Duodenal mucosa (tissue), 2 donors: ENCODE results near the gene A4GALT.
A peak's percentile ranks its signal among the peaks of the same experiment; 100 is the strongest.

ENCODE experiments used
- H3K27ac ChIP-seq: one replicate; pipeline ENCODE4 v1.7.0; 2013; ENCODE audit warnings: low read depth, low read length
- H3K27me3 ChIP-seq, 2 donors: one replicate each; pipeline ENCODE4 v1.7.0; 2013; ENCODE audit warnings: low read length in 2 of 2, control low read depth in 1 of 2; ENCODE audit not compliant: insufficient read depth in 2 of 2, control insufficient read depth in 1 of 2
- H3K36me3 ChIP-seq, 2 donors: one replicate each; pipeline ENCODE4 v1.7.0; 2013; ENCODE audit warnings: low read length in 2 of 2, control low read depth in 1 of 2; ENCODE audit not compliant: insufficient read depth in 2 of 2, control insufficient read depth in 1 of 2
- H3K4me1 ChIP-seq, 2 donors: one replicate each; pipeline ENCODE4 v1.7.0; 2013; ENCODE audit warnings: low read length in 2 of 2, control low read depth in 1 of 2; ENCODE audit not compliant: insufficient read depth in 2 of 2, control insufficient read depth in 1 of 2
- H3K4me3 ChIP-seq, 2 donors: one replicate each; pipeline ENCODE4 v1.7.0; 2013; ENCODE audit warnings: low read length in 2 of 2, low read depth in 1 of 2
- H3K9ac ChIP-seq, 2 donors: one replicate each; pipeline ENCODE4 v1.7.0; 2013; ENCODE audit warnings: low read length in 2 of 2, low read depth in 1 of 2
- H3K9me3 ChIP-seq, 2 donors: one replicate each; pipeline ENCODE4 v1.7.0; 2013; ENCODE audit warnings: low read length in 2 of 2, control low read depth in 1 of 2; ENCODE audit not compliant: control insufficient read depth in 1 of 2

A4GALT gene, protein sequence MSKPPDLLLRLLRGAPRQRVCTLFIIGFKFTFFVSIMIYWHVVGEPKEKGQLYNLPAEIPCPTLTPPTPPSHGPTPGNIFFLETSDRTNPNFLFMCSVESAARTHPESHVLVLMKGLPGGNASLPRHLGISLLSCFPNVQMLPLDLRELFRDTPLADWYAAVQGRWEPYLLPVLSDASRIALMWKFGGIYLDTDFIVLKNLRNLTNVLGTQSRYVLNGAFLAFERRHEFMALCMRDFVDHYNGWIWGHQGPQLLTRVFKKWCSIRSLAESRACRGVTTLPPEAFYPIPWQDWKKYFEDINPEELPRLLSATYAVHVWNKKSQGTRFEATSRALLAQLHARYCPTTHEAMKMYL

DNA sequence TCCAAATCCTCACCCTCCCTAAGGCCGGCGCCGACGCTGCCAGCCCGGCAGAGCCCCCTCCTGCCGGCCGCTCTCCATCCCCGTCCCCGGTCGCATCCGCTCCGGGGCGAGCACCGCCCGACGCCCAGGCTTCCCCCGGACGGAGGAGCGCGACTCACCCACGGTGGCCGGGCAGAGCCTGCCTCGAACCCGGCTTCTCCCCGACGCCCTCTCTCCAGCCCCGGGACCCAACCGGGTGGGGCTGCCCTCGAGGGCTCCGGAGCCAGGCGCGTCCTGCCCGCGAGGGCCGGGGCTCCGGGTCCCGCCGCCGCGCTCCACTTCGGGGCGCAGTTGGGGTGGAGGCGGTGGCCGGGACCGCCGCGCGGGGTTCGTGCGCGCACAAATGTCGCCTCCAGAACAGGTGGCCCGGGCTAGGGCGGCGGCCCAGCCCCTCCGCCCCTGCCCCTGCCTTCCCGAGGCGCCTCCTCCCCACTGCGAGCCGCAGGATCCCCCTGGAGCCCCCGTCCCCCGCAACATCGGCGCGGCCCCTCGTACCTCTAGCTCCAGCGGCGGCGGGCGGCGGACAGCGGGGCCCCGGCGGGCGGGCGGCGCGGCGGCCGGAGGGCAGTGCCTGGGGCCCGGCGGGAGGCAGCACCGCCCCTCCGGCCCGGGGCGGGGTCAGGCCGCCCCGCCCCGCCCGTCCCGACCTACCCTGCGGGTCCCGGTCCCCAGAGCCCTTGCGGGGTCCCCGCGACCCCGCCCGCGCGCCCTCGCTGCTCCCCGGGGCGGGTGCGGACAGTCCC, at the start of gene A4GALT:
Gene A4GALT (minus strand): TSS at position 608 of the 782 bp plus-strand sequence. CDS start 26,919 bp downstream, outside the sequence.
- peak within 1 kb of the TSS; percentile 48 to 57 for H3K4me3 ChIP-seq
- H3K36me3 ChIP-seq = no peaks in the 10 kb centered on the region
- H3K9ac ChIP-seq = peak within 1 kb of the TSS in 1 of 2 donors; percentile 33
- no peaks in the 10 kb centered on the region for H3K9me3 ChIP-seq
- peak within 1 kb of the TSS; percentile 56 for H3K27ac ChIP-seq
- peaks cover 31 to 34% of the 10 kb centered on the region in 2 donors for H3K27me3 ChIP-seq
- peaks cover 11 to 27% of the 10 kb centered on the region in 2 donors for H3K4me1 ChIP-seq

DNA sequence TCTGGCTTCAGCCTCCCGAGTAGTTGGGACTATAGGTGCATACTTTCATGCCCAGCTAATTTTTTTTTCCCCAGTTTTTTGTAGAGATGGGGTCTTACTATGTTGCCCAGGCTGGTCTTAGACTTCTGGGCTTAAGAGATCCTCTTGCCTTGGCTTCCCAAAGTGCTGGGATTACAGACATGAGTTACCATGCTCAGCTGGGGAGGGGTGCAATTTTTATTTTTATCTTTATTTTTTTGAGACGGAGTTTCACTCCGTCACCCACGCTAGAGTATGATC, 49.7 kb upstream of the A4GALT start:
- no peaks in the 10 kb centered on the region for H3K36me3 ChIP-seq

DNA sequence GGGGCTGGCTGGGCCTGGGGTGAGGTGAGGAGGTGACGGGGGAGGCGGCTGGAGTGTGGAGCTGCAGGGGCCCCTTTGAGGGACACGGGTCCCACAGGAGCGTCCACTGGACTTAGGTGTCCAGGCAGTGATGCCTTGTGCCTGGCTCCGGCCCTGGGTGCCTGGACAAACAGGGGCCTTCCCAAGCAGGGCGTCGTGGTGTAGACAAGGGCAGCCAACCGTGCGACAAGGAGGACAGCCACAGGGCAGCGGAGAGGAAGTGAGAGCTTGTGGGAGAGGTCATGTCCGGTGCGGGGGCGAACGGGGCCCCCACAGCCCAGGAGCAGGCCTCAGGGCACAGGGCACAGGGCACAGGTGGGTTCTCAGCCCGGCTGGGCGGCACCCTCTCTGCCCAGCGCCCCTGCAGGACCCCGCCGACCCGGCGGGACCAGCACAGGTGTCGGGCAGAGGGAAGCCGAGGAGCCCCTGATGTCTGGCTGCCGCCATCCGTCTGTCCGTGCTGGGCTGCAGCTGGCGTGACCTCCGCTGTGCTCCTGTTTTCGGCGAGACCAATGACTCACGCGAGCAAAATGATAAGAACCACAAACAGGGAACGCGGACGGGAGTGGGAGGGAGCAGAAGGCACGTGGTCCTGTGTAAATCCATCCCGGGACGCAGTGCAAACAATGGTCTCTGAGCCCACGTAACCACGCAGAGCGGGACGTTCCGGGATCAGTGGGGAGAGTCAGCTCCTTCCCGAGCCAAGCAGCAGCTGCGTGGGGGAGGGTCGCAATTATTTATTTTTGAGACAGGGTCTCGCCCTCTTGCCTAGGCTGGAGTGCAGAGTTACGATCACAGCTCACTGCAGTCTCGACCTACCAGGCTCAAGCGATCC, 49.1 kb upstream of the A4GALT start:
- Histone ChIP-seq H3K27me3 (no peaks in the 10 kb centered on the region), H3K4me1 (peaks cover 6 to 8% of the 10 kb centered on the region in 2 donors), H3K27ac (no peak overlapping the region), H3K9me3 (no peaks in the 10 kb centered on the region), H3K9ac (no peak overlapping the region), H3K36me3 (no peaks in the 10 kb centered on the region), H3K4me3 (peak overlapping the region; percentile 48 to 55)

More for the DNA sequence above, 49.7 kb upstream of the A4GALT start:
- H3K9me3 ChIP-seq = no peaks in the 10 kb centered on the region
- no peak overlapping the region for H3K4me3 ChIP-seq
- H3K27me3 ChIP-seq = no peaks in the 10 kb centered on the region
- no peak overlapping the region for H3K9ac ChIP-seq
- peaks cover 6 to 8% of the 10 kb centered on the region in 2 donors for H3K4me1 ChIP-seq
- H3K27ac ChIP-seq = no peak overlapping the region

DNA sequence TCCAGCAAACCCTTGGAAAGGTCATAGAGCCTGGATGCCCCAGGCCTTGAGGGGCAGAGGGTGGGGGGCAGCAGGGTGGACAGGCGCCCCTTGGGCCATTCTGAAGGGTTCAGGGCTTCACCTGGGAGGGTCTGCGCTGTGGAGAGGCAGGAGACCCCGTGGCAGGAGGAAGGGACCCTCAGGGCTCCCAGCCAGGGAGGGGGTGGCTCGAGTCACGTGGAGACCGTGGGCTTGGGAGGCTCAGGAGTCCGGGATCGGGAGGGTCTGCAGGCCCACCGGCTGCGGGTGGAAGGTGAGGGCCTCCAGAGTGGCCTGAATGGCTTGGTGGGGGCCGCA, 48.5 kb upstream of the A4GALT start:
- no peaks in the 10 kb centered on the region for H3K9me3 ChIP-seq
- no peaks in the 10 kb centered on the region for H3K27me3 ChIP-seq
- no peak overlapping the region for H3K27ac ChIP-seq
- no peaks in the 10 kb centered on the region for H3K36me3 ChIP-seq
- peaks cover 6 to 8% of the 10 kb centered on the region in 2 donors for H3K4me1 ChIP-seq
- no peak overlapping the region for H3K4me3 ChIP-seq
- H3K9ac ChIP-seq = no peak overlapping the region

DNA sequence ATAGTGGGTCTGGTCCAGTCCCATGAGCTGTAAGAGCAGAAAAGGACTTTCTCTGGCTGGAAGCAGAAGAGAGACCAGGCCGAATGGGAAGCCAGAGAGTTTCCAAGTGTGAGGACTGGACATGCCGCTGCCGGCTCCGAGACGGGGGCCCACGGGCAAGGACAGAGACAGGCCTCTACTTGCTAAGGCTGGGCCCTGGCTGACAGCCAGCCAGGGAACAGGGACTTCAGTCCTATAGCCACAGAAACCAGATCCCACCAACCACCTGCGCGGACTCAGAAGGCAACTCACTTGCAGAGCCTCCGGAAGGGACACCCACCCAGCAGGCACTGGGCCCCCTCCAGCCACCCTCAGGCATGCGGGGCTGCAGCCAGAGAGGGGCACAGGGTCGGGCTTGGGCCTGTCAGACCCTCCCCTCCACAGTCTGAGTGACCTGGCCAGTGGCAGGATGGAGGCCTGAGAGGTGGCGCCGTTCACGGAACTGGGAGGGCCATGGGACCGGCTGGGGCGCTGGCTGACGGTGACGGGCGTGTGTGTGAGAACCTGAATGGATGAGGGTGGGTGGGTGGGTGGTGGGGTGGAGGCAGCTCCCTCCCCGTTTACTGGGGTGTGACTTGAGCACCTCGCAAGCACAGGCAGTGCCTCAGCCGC, 47.8 kb upstream of the A4GALT start:
- H3K9me3 ChIP-seq = no peaks in the 10 kb centered on the region
- H3K27me3 ChIP-seq = no peaks in the 10 kb centered on the region
- H3K4me1 ChIP-seq = peaks cover 6 to 8% of the 10 kb centered on the region in 2 donors
- no peak overlapping the region for H3K9ac ChIP-seq
- no peaks in the 10 kb centered on the region for H3K36me3 ChIP-seq
- H3K4me3 ChIP-seq = no peak overlapping the region
- H3K27ac ChIP-seq = no peak overlapping the region

DNA sequence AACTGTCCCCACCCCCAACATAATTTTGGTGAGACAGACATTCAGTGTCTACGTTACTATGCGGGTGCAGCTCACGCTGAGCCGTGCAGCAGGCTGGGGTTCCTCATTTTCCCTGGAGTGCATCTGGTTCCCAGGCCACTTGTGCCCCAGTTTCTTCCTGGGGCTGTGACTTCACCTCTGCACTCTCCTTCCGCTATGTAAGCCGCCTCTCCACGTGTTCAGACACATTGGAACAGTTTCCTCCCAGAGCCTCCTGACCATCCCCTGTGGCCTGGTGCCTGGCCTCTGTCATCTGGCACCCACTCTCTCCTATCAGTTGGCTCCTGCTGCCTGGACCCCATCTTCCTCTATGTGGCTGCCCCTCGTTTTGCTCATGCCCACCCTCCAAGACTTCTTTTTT, 46.2 kb upstream of the A4GALT start:
- no peak overlapping the region for H3K4me3 ChIP-seq
- H3K36me3 ChIP-seq = no peaks in the 10 kb centered on the region
- no peak overlapping the region for H3K9ac ChIP-seq
- no peaks in the 10 kb centered on the region for H3K9me3 ChIP-seq
- no peak overlapping the region for H3K27ac ChIP-seq
- peaks cover 6 to 8% of the 10 kb centered on the region in 2 donors for H3K4me1 ChIP-seq
- no peaks in the 10 kb centered on the region for H3K27me3 ChIP-seq

DNA sequence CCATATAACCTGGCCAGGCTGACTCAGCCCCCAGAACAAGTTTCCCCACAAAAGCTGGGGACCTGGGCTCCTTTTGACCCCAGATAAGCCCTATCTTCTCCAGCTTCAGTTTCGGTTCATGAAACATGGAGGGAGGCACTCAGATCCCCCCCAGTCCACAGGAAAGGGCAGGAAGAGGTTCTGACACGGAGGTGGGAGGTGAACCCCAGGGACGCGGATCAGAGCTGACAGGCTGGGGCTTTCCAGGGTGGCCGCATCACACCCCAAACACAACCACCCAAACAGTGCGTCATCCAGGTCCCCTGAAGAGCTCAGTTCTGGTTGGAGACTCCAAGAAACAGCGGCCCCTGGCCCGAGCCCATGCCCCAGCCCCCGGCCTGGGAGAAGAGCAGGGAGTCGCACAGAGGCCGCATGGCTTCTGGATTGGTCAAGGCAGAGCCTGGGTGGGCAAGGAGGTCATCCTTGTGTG, 44.3 kb upstream of the A4GALT start:
- H3K27me3 ChIP-seq = no peaks in the 10 kb centered on the region
- H3K4me1 ChIP-seq = peaks cover 5% of the 10 kb centered on the region in 2 donors
- no peak overlapping the region for H3K4me3 ChIP-seq
- no peaks in the 10 kb centered on the region for H3K36me3 ChIP-seq
- no peak overlapping the region for H3K27ac ChIP-seq
- H3K9me3 ChIP-seq = no peaks in the 10 kb centered on the region
- H3K9ac ChIP-seq = no peak overlapping the region

DNA sequence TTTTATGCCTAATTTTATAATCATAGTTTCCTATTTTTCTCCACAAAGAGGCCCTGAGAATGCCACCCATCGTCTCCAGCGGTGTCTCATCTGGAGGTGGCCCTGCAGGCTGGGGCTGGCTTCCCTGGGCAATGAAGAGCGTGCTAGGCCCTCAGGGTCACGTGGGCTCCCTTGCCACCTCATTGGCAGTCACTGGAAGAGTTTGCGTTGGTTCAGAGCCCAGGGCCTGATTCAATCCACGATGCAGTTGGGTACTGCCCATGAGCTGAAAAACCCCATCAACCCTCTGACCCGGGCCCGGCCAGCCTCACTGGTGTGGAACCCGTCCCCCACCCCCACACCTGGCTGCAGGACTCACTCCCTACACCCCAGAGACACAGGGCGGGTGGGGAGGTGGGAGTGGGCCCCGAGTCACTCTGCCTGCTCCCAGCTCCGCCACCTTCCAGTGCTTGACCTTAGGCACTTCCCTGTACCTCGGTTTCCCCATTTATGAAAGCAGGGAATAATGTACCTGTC, 43.4 kb upstream of the A4GALT start:
- Histone ChIP-seq H3K9me3 (no peaks in the 10 kb centered on the region), H3K4me1 (no peaks in the 10 kb centered on the region), H3K27me3 (no peaks in the 10 kb centered on the region), H3K9ac (no peak overlapping the region), H3K4me3 (no peak overlapping the region), H3K27ac (no peak overlapping the region), H3K36me3 (no peaks in the 10 kb centered on the region)

DNA sequence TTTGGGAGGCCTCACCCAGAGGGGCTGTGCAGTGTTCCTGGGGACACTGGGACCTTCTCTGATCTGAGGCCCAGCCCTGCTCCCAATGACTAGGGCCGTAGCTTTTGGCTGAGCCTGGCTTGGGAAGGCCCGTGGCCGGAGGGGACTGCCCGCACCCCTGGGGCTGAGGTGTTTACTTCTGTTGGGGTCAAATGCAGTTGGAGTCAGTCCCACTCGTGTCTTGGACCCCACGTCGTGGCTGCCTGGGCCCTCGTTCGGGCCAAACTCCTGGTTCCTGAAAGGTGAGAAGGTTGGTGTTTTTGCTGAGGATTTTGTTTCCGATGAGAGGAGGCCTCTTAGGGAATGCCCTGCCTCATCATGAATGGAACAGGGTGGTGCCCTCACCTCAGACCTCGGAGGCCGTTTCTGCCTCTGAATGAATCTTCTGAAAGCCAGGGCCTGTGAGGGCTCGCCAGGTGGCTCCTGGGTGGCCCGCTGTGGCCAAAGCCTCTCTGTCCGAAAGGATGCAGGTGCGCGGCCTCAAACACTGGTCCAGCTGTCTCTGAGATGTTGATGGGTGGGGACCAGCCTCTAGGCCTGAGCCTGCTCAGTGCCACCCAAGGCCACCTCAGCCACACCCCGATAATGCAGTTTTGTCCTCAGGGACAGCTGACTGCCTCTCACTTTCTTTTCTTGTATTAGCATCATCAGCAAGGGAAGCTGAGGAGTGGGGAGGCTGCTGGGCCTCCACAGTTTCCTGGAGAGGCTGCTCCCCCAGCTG, 40.3 kb upstream of the A4GALT start:
- H3K9me3 ChIP-seq = no peaks in the 10 kb centered on the region
- no peak overlapping the region for H3K4me3 ChIP-seq
- no peak overlapping the region for H3K27ac ChIP-seq
- H3K36me3 ChIP-seq = no peaks in the 10 kb centered on the region
- H3K27me3 ChIP-seq = no peaks in the 10 kb centered on the region
- H3K4me1 ChIP-seq = no peaks in the 10 kb centered on the region
- no peak overlapping the region for H3K9ac ChIP-seq
